NB4 (cell line): ENCODE results near the gene GAS6.

Experiments
- DNase-seq: peaks from one replicate; pipeline ENCODE4 v3.0.0; 2010; ENCODE audit warnings: low read depth
- H3K4me3 ChIP-seq: one replicate; pipeline ENCODE4 v1.5.1; 2011; ENCODE audit warnings: mild to moderate bottlenecking, low read depth, low read length, moderate library complexity
- MYC ChIP-seq: IDR thresholded peaks from 2 replicates; pipeline ENCODE4 v1.6.1; 2011; ENCODE audit warnings: low read depth, low read length
- POLR2A ChIP-seq: IDR thresholded peaks from 2 replicates; pipeline ENCODE4 v1.6.1; 2011; ENCODE audit warnings: mild to moderate bottlenecking; ENCODE audit not compliant: insufficient read length; ENCODE audit errors: extremely low read depth
- TF ChIP-seq, protein P1 (sequence below): IDR thresholded peaks from 2 replicates; pipeline ENCODE4 v1.6.1; 2011; ENCODE audit warnings: low read depth, low read length
- TF ChIP-seq, protein P2 (sequence below): IDR thresholded peaks from one replicate; pipeline ENCODE4 v1.5.1; 2012; ENCODE audit warnings: low read depth, low read length

The GAS6 gene

DNA sequence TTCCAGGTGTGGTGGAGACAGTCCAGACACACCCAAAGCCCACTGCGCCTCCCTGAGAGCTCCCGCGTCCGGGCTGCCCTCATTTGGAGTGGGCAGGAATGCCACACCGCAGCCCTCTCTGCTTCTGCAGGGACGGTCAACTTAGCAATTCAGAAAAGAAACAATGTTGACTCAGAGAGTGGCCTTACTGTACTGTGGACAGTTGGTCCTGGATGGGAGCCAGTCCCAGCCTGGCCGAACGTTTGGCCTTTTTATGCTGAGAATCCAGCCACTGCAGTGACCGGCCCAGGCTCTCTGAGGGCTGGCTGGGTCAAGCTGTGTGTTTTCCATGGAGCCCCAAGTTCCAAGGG is 7.2 kb downstream of the GAS6 start:
- no peak overlapping the region for H3K4me3 ChIP-seq
- DNase-seq: no peak
- TF ChIP-seq, protein P1, sequence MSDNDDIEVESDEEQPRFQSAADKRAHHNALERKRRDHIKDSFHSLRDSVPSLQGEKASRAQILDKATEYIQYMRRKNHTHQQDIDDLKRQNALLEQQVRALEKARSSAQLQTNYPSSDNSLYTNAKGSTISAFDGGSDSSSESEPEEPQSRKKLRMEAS: no peak
- TF ChIP-seq MYC: no peak

DNA sequence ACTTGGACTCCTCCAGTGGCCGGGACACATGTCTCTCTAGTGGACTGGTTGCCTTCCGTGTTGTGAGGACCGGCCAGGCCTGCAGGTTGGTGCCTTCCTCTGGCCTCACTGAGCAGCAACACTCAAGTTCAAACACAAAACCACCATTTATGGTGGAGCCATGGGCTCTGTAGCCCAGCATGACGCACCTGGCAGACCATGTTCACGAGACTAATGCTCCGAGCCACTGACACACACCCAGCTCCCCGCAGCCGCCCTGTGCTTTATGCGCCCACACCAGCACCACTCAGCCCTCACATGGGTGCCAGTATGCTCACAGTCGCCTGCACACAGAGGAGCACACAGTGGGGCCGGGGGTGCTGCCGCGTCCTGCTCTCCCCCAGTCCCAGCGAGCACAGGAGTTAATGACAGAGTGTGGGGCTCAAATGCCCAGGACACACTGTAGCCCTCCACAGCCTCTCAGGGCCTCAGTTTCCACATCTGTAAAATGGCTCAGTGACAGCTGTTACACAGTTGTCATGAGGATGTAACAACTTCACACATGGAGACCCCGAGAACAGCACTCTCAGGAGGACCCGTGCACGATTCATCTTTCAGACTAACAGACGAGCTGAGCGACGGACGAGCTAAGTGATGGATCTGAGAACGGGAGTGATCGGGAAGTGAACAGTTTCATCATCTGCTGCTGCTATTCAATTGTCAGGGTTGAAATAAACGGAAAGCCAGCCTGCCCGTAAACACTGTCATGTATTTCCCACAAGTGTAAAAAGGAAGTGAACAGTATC is 7.8 kb downstream of the GAS6 start:
- H3K4me3 ChIP-seq: no peak overlapping the region
- TF ChIP-seq MYC (no peak), POLR2A (no peak)
- TF ChIP-seq, protein P2, sequence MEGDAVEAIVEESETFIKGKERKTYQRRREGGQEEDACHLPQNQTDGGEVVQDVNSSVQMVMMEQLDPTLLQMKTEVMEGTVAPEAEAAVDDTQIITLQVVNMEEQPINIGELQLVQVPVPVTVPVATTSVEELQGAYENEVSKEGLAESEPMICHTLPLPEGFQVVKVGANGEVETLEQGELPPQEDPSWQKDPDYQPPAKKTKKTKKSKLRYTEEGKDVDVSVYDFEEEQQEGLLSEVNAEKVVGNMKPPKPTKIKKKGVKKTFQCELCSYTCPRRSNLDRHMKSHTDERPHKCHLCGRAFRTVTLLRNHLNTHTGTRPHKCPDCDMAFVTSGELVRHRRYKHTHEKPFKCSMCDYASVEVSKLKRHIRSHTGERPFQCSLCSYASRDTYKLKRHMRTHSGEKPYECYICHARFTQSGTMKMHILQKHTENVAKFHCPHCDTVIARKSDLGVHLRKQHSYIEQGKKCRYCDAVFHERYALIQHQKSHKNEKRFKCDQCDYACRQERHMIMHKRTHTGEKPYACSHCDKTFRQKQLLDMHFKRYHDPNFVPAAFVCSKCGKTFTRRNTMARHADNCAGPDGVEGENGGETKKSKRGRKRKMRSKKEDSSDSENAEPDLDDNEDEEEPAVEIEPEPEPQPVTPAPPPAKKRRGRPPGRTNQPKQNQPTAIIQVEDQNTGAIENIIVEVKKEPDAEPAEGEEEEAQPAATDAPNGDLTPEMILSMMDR: no peak
- TF ChIP-seq, protein P1: no peak
- DNase-seq: no peak

DNA sequence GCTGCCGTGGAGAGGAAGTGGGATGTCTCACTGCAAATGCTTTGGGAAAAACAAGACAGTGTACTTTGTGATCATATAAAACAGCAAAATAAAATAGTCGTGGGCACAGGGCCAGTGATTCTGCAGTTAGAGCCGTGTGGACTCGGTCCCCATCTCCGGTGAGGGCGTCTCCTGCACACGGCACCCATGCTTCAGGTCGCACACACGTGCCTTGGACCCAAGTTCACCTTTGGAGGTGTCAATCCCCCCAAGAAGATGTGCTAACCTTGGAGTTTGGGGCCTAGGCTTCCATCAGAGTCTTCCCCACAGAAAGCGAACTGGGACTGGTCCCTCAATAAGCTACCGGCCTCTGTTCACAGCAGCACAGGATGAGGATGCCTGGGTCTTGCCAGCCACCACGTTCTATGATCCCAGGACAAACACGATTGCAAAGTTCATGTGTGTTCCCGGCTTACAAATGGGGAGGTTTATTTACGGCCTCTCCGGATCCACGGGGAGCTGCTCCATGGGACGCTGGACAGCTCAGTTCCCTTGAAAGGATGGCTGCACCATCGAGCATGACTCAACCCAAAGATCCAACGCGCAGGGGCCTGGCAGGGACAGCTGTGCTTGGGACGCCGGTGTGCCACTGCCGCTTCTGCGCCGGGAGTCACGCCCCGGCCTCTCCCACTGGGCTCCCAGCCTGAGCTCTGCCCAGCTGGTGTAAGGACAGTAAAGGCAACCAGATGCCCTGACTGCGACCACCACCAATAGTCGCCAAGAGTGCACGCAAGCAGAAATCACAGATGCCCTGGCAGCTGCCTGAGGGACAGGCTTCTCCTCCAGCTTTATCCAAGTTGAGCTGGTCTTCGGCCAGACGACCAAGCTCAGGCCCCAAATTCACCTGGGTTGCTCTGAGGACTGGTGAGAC is 8.6 kb downstream of the GAS6 start:
- H3K4me3 ChIP-seq: no peak overlapping the region
- TF ChIP-seq POLR2A (no peak), MYC (no peak)
- TF ChIP-seq, protein P2: no peak
- TF ChIP-seq, protein P1: no peak
- DNase-seq: no peak

DNA sequence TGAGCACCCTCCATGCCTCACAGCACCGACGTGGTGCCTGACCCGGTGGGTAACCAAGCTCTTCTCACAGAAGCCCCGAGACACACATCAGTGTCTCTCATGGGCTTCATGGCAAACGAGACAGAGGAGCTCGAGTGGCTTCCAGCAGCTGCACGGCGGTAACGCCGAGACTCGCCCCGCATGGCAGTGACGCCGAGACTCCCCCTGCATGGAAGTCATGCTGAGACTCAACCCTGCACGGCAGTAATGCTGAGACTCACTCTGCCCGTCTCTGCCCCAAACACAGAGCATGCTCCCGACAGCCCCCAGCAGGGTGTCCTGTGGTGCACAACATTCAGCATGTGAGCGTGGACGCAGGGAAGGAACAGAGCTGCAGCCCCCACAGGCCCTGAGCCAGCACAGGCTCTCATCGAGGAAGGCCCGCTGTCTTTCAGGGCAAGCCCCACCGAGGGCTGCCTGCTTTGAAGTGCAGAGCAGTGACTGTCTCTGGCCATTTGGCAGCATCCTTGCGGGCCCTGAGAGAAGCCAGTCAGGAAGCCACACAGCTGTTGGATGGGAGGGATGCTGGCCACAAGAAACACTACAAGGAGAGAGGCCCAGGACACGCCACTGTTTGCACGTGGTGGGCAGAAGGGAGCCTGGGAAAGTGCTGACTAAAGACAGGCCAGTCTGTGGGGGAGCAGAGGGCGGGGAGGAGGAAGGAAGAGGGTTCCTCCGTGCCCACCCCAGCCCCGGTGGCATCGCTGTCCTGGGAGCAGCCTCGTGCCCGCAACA is 9.5 kb downstream of the GAS6 start:
- TF ChIP-seq POLR2A: no peak
- no peak for TF ChIP-seq MYC
- TF ChIP-seq, protein P1: 0 out of 2 replicates have a peak, but pooled peaks have one; percentile 2
- TF ChIP-seq, protein P2: no peak
- peak; percentile 34 for DNase-seq
- no peak overlapping the region for H3K4me3 ChIP-seq

DNA sequence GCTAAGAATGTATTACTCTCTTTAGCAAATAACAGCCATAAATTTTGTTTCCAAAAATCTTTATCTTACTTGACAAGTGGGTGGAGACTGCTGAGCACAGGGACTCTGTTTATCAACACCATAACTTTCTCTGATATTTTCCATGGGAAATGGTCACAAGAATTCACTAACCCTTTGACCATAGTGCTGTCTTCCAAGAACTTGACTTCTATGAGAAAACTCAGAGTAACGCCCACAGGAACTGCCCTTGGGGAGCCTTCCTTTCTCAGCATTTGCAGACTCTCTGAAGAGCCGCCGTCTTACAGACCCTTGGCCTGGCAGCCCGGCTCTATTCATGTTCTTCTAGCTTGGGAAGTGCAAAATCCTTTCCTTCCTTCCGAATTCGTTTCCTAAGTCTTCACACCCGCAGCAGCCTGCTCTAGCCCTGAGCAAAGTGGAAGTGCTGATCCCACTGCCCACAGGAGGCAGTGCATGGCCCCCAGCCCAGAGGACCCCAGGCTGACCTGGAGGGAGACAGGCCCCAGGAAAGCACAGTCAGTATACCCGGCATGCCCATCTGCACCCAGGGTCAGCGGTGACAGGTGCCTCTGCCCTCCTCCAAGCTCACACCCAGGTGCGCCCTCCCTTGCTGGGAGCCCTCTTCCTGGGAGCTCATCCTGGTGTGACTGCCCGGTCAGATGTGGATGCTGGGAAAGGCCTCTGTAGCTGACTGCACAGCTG is 10.2 kb downstream of the GAS6 start:
- no peak overlapping the region for H3K4me3 ChIP-seq
- TF ChIP-seq MYC: no peak
- no peak for TF ChIP-seq POLR2A
- TF ChIP-seq, protein P2: no peak
- TF ChIP-seq, protein P1: no peak
- DNase-seq: no peak
